A549 (cell line): ENCODE data around the gene CREM. TPM values are rescaled to one million over a fixed set of nuclear protein-coding genes. Genes with fewer than 3 reads are reported as not detected.

Experiments used
- ATAC-seq, 2 experiments: fragments of 200-7000 bp in 1 of 2; fragments of >200 bp in 1 of 2; cut with Nextera tagmentation in 1 of 2; cut with Tn5 transposase in 1 of 2; 3 replicates each; pipeline versions ENCODE4 v1.8.0 to v1.9.1; 2018 to 2020; ENCODE audit warnings: mild to moderate bottlenecking in 1 of 2, moderate library complexity in 1 of 2
- CTCF ChIA-PET: fragments of 300-600 bp; sonication (Branson Sonifier 250); formaldehyde crosslinking; extraction: SDS; loops from one replicate; lab custom pipeline; 2021; ENCODE audit warnings: antibody characterized with exemption, inconsistent platforms; lab: Yijun Ruan, JAX
- POLR2A ChIA-PET: fragments of 350-600 bp; formaldehyde crosslinking; extraction: SDS; loops from one replicate; lab custom pipeline; 2021; ENCODE audit warnings: antibody characterized with exemption, inconsistent platforms; lab: Yijun Ruan, JAX
- DNase-seq, 2 experiments: peaks; one replicate each; pipeline versions ENCODE4 v3.0.0 to v3.0.0-alpha.2; 2011 to 2016; ENCODE audit warnings: low read depth in 1 of 2, low spot score in 1 of 2
- FAIRE-seq: peaks from 2 replicates; lab custom pipeline; 2011; peaks lifted over from hg19 to GRCh38; lab: Jason Lieb, UNC
- H3K27ac ChIP-seq, 2 experiments: fragments of >200 bp; sonication (Bioruptor Twin); formaldehyde crosslinking; 3 replicates each; pipeline ENCODE4 v1.5.1; 2016 to 2017
- H3K4me1 ChIP-seq: fragments of >200 bp; sonication (Bioruptor Twin); formaldehyde crosslinking; 3 replicates; pipeline ENCODE4 v1.6.1; 2016
- H3K4me2 ChIP-seq: fragments of >200 bp; sonication (Bioruptor Twin); formaldehyde crosslinking; 3 replicates; pipeline ENCODE4 v1.6.1; 2016
- H3K4me3 ChIP-seq: fragments of >200 bp; sonication (Bioruptor Twin); formaldehyde crosslinking; 3 replicates; pipeline ENCODE4 v1.5.1; 2016
- H3K9me3 ChIP-seq: fragments of >200 bp; sonication (Bioruptor Twin); formaldehyde crosslinking; 3 replicates; pipeline ENCODE4 v1.6.1; 2016
- CHD4 ChIP-seq: fragments of 200-600 bp; sonication (generic); IDR thresholded peaks from 2 replicates; pipeline ENCODE4 v1.6.1; 2016; ENCODE audit warnings: antibody characterized with exemption, mild to moderate bottlenecking, borderline replicate concordance
- CTCF ChIP-seq: fragments of >200 bp; sonication (Bioruptor Twin); formaldehyde crosslinking; IDR thresholded peaks from 3 replicates; pipeline ENCODE4 v1.5.1; 2016
- E2F6 ChIP-seq: IDR thresholded peaks from 2 replicates; pipeline ENCODE4 v1.6.1; 2012; ENCODE audit warnings: low read depth, borderline replicate concordance
- ESRRA ChIP-seq: fragments of 150-350 bp; IDR thresholded peaks from 2 replicates; pipeline ENCODE4 v1.6.1; 2014; ENCODE audit warnings: mild to moderate bottlenecking, low read length, borderline replicate concordance
- FOSB ChIP-seq: fragments of 250-450 bp; sonication (Bioruptor Pico); IDR thresholded peaks from 2 replicates; pipeline ENCODE4 v1.5.0; 2020; ENCODE audit warnings: mild to moderate bottlenecking, moderate library complexity
- HDAC2 ChIP-seq: fragments of 200-600 bp; sonication (generic); IDR thresholded peaks from 2 replicates; pipeline ENCODE4 v1.6.1; 2016
- HOXA7 ChIP-seq: fragments of 250-450 bp; sonication (Bioruptor Pico); IDR thresholded peaks from 2 replicates; pipeline ENCODE4 v1.5.0; 2020; ENCODE audit warnings: mild to moderate bottlenecking, moderate library complexity
- MAX ChIP-seq: IDR thresholded peaks from 2 replicates; pipeline ENCODE4 v1.6.1; 2012
- NPAS2 ChIP-seq: fragments of 250-450 bp; sonication (Bioruptor Pico); IDR thresholded peaks from 2 replicates; pipeline ENCODE4 v1.8.0; 2022; ENCODE audit warnings: mild to moderate bottlenecking, moderate library complexity, borderline replicate concordance
- NR3C1 ChIP-seq: fragments of >200 bp; sonication (Bioruptor Twin); formaldehyde crosslinking; IDR thresholded peaks from 3 replicates; pipeline ENCODE4 v1.6.1; 2017
- PBX3 ChIP-seq: IDR thresholded peaks from 2 replicates; pipeline ENCODE4 v1.6.1; 2012
- POLR2A ChIP-seq: IDR thresholded peaks from 2 replicates; pipeline ENCODE4 v1.6.1; 2012; ENCODE audit warnings: mild to moderate bottlenecking, low read length
- RARB ChIP-seq: fragments of 250-450 bp; sonication (Bioruptor Pico); IDR thresholded peaks from 2 replicates; pipeline ENCODE4 v1.8.0; 2021; ENCODE audit warnings: mild to moderate bottlenecking, moderate library complexity
- REST ChIP-seq: fragments of 200-600 bp; sonication (generic); IDR thresholded peaks from 2 replicates; pipeline ENCODE4 v1.6.1; 2016; ENCODE audit warnings: antibody characterized with exemption, mild to moderate bottlenecking, moderate library complexity
- SMC3 ChIP-seq: fragments of >200 bp; sonication (Bioruptor Twin); formaldehyde crosslinking; IDR thresholded peaks from 3 replicates; pipeline ENCODE4 v1.6.1; 2018; ENCODE audit warnings: inconsistent platforms
- TP53 ChIP-seq: fragments of 250-450 bp; sonication (Bioruptor Pico); IDR thresholded peaks from 2 replicates; pipeline ENCODE4 v1.5.0; 2021; ENCODE audit warnings: mild to moderate bottlenecking, moderate library complexity
- WGBS: methylation state at CpG from one replicate; pipeline ENCODE4 v1.1.6; 2017; ENCODE audit errors: missing lambda C conversion rate; 5-methylcytosine and 5-hydroxymethylcytosine counted together
- polyA plus RNA-seq, 4 experiments: library from polyadenylated mRNA; depleted of rRNA in 3 of 4; stranded (reverse); fragments of >200 nt; fragmentation: RNase III in 1 of 4; extraction: RNeasy Plus Mini Kit Qiagen cat#74134 plus additional on column Dnase treatment in 1 of 4; gene quantifications; 2 replicates in 3 of 4; 3 replicates in 1 of 4; pipeline ENCODE4 v1.2.3, GENCODE V29; 2011 to 2017

The CREM gene
- polyA plus RNA-seq, 2 of the 4 experiments (the other 2 are of a cell fraction), result 53.3 to 112 TPM

GRCh38 chr10:35172574-35172973, 45.9 kb downstream of the CREM start:
- no peak for ATAC-seq
- WGBS, result 90% methylated on average over 5 of the region's 5 CpGs
- CTCF ChIA-PET, result interaction anchor here (1.0 to 2.0 kb wide), 4 partner anchors 11 to 53 kb away, joined by 3 to 7 read pairs (median 5); no protein-coding TSS in a partner anchor

More at GRCh38 chr10:35172574-35172973, 45.9 kb downstream of the CREM start:
- POLR2A ChIA-PET, result no interaction called here
- no peak overlapping the region for H3K4me3 ChIP-seq
- H3K9me3 ChIP-seq, result no peaks in the 10 kb centered on the region
- no peak for TF ChIP-seq E2F6
- no peak for TF ChIP-seq SMC3
- TF ChIP-seq CTCF, result no peak
- TF ChIP-seq NPAS2 (CRISPR knock-in tag), result no peak
- TF ChIP-seq MAX, result no peak
- TF ChIP-seq FOSB (CRISPR knock-in tag), result no peak
- TF ChIP-seq RARB (CRISPR knock-in tag), result no peak
- no peak for TF ChIP-seq CHD4
- no peak for TF ChIP-seq HDAC2
- TF ChIP-seq ESRRA, result no peak
- TF ChIP-seq PBX3, result no peak
- TF ChIP-seq HOXA7 (CRISPR knock-in tag), result no peak
- TF ChIP-seq NR3C1, result no peak
- no peak for TF ChIP-seq POLR2A
- TF ChIP-seq TP53, result no peak
- no peak for TF ChIP-seq REST
- no peaks in the 10 kb centered on the region for H3K4me1 ChIP-seq
- FAIRE-seq (no peak), DNase-seq (no peak)
- no peak overlapping the region for H3K27ac ChIP-seq
- no peak overlapping the region for H3K4me2 ChIP-seq
